22Rv1 (cell line): ENCODE results near the gene ACAP3.

Experiments
- CTCF ChIP-seq: fragments of 450-650 bp; IDR thresholded peaks from 2 replicates; pipeline ENCODE4 v1.5.1; 2017; ENCODE audit warnings: mild to moderate bottlenecking
- ZFX ChIP-seq: fragments of 450-650 bp; IDR thresholded peaks from 2 replicates; pipeline ENCODE4 v1.6.1; 2017; ENCODE audit warnings: antibody characterized with exemption, borderline replicate concordance

- TF ChIP-seq CTCF = no peak
- no peak for TF ChIP-seq ZFX
Measured at GRCh38 chr1:1274931-1275431, 32.7 kb downstream of the ACAP3 start.
